CD14-positive monocyte (primary cell): ENCODE results near the gene SPAG7. TPM values are rescaled to one million over a fixed set of nuclear protein-coding genes. Genes with fewer than 3 reads are reported as not detected.

Experiments
- DNase-seq, 3 donors: peaks; one replicate each; pipeline ENCODE4 v3.0.0-alpha.2; 2011 to 2022
- H2AFZ ChIP-seq: 2 replicates; pipeline ENCODE4 v1.6.0; 2012; ENCODE audit warnings: mild to moderate bottlenecking, low read depth, low read length, inconsistent platforms; ENCODE audit not compliant: insufficient read depth, poor library complexity, severe bottlenecking
- H3K27ac ChIP-seq, 2 donors: 1 replicate in 1 of 2; 2 replicates in 1 of 2; pipeline ENCODE4 v1.5.1; 2012 to 2013; ENCODE audit warnings: low read length in 2 of 2, control low read depth in 1 of 2, inconsistent platforms in 1 of 2, low read depth in 1 of 2, mild to moderate bottlenecking in 1 of 2
- H3K27me3 ChIP-seq, 2 donors: one replicate each; pipeline versions ENCODE4 v1.6.0 to v1.6.1; 2011 to 2013; ENCODE audit warnings: low read length in 2 of 2; ENCODE audit not compliant: control insufficient read depth in 2 of 2, insufficient read depth in 2 of 2
- H3K36me3 ChIP-seq, 2 donors: replicated peaks in 1 of 2; 1 replicate in 1 of 2; 2 replicates in 1 of 2; pipeline versions ENCODE4 v1.5.1 to v1.6.1; 2012 to 2013; ENCODE audit warnings: low read length in 2 of 2, control low read depth in 1 of 2, inconsistent platforms in 1 of 2, mild to moderate bottlenecking in 1 of 2; ENCODE audit not compliant: insufficient read depth in 2 of 2, control insufficient read depth in 1 of 2
- H3K4me1 ChIP-seq, 2 donors: 1 replicate in 1 of 2; 2 replicates in 1 of 2; pipeline versions ENCODE4 v1.5.1 to v1.6.1; 2012 to 2013; ENCODE audit warnings: low read length in 2 of 2, control low read depth in 1 of 2, inconsistent platforms in 1 of 2, mild to moderate bottlenecking in 1 of 2, moderate library complexity in 1 of 2; ENCODE audit not compliant: insufficient read depth in 2 of 2, control insufficient read depth in 1 of 2
- H3K4me2 ChIP-seq: replicated peaks from 2 replicates; pipeline ENCODE3; 2012; ENCODE audit warnings: low read length, moderate library complexity, mild to moderate bottlenecking; ENCODE audit not compliant: poor library complexity, severe bottlenecking; ENCODE audit errors: extremely low read depth
- H3K4me3 ChIP-seq, 3 experiments: fragments of 200-600 bp in 1 of 3; sonication (generic) in 1 of 3; replicated peaks in 1 of 3; 1 replicate in 2 of 3; 2 replicates in 1 of 3; pipeline ENCODE4 v1.5.1; 2011 to 2013; ENCODE audit warnings: low read length in 3 of 3, mild to moderate bottlenecking in 3 of 3, control low read depth in 2 of 3, low read depth in 2 of 3, inconsistent platforms in 1 of 3, moderate library complexity in 1 of 3
- H3K79me2 ChIP-seq: 2 replicates; pipeline ENCODE4 v1.6.0; 2012; ENCODE audit warnings: mild to moderate bottlenecking, control low read depth, inconsistent platforms, low read length, moderate library complexity; ENCODE audit not compliant: insufficient read depth
- H3K9ac ChIP-seq: 2 replicates; pipeline ENCODE4 v1.6.0; 2017; ENCODE audit warnings: low read length, mild to moderate bottlenecking; ENCODE audit not compliant: insufficient read depth, poor library complexity, severe bottlenecking
- H3K9me3 ChIP-seq, 2 donors: replicated peaks in 1 of 2; 1 replicate in 1 of 2; 2 replicates in 1 of 2; pipeline versions ENCODE4 v1.5.1 to v1.6.1; 2012 to 2013; ENCODE audit warnings: low read length in 2 of 2, control low read depth in 1 of 2; ENCODE audit not compliant: control insufficient read depth in 1 of 2, insufficient read depth in 1 of 2
- H4K20me1 ChIP-seq: 2 replicates; pipeline ENCODE4 v1.6.0; 2012; ENCODE audit warnings: mild to moderate bottlenecking, low read length, control low read depth, moderate library complexity; ENCODE audit not compliant: insufficient read depth
- H3K27ac Mint-ChIP-seq, 7 donors: one replicate each; pipeline ENCODE4 v1.8.0; 2020; ENCODE audit warnings: mild to moderate bottlenecking in 7 of 7, mixed read lengths in 7 of 7, moderate library complexity in 6 of 7, inconsistent platforms in 2 of 7
- H3K27me3 Mint-ChIP-seq, 3 donors: one replicate each; pipeline ENCODE4 v1.8.0; 2021 to 2022; ENCODE audit warnings: low read depth in 3 of 3, mild to moderate bottlenecking in 3 of 3, mixed read lengths in 3 of 3, moderate library complexity in 3 of 3, inconsistent platforms in 1 of 3
- H3K36me3 Mint-ChIP-seq, 2 donors: one replicate each; pipeline ENCODE4 v1.8.0; 2020; ENCODE audit warnings: mixed read lengths in 2 of 2, inconsistent platforms in 1 of 2, mild to moderate bottlenecking in 1 of 2
- H3K4me1 Mint-ChIP-seq: one replicate; pipeline ENCODE4 v1.8.0; 2020; ENCODE audit warnings: mild to moderate bottlenecking, mixed read lengths
- H3K4me3 Mint-ChIP-seq, 2 donors: one replicate each; pipeline ENCODE4 v1.8.0; 2020; ENCODE audit warnings: mild to moderate bottlenecking in 2 of 2, mixed read lengths in 2 of 2, moderate library complexity in 1 of 2
- H3K9me3 Mint-ChIP-seq, 7 donors: one replicate each; pipeline ENCODE4 v1.8.0; 2020 to 2022; ENCODE audit warnings: mixed read lengths in 7 of 7, mild to moderate bottlenecking in 6 of 7, moderate library complexity in 6 of 7, inconsistent platforms in 2 of 7
- WGBS: methylation state at CpG from one replicate; pipeline ENCODE4 v1.1.5; 2013; ENCODE audit warnings: missing lambda C conversion rate; ENCODE audit not compliant: insufficient coverage; 5-methylcytosine and 5-hydroxymethylcytosine counted together
- intact Hi-C, 2 donors: fragments of 100-400 bp; cut with micrococcal nuclease; formaldehyde crosslinking; loops; one replicate each; pipeline versions ENCODE4 v1.15.0 to v1.15.1; 2023
- polyA plus RNA-seq, 3 donors: library from polyadenylated mRNA; depleted of rRNA in 1 of 3; unstranded in 2 of 3; stranded (reverse) in 1 of 3; fragments of 300-500 nt in 2 of 3; fragments of >200 nt in 1 of 3; fragmentation: Illumina TruSeq in 2 of 3; gene quantifications; 1 replicate in 2 of 3; 2 replicates in 1 of 3; pipeline ENCODE4 v1.2.3, GENCODE V29; 2012 to 2021
- TF ChIP-seq, protein P1 (sequence below): fragments of 200-600 bp; IDR thresholded peaks from one replicate; pipeline ENCODE4 v1.8.0; 2022; ENCODE audit warnings: antibody characterized with exemption, mild to moderate bottlenecking

SPAG7 gene
- polyA plus RNA-seq, 3 donors, result 75.6 to 96.7 (median 85.1) TPM

DNA sequence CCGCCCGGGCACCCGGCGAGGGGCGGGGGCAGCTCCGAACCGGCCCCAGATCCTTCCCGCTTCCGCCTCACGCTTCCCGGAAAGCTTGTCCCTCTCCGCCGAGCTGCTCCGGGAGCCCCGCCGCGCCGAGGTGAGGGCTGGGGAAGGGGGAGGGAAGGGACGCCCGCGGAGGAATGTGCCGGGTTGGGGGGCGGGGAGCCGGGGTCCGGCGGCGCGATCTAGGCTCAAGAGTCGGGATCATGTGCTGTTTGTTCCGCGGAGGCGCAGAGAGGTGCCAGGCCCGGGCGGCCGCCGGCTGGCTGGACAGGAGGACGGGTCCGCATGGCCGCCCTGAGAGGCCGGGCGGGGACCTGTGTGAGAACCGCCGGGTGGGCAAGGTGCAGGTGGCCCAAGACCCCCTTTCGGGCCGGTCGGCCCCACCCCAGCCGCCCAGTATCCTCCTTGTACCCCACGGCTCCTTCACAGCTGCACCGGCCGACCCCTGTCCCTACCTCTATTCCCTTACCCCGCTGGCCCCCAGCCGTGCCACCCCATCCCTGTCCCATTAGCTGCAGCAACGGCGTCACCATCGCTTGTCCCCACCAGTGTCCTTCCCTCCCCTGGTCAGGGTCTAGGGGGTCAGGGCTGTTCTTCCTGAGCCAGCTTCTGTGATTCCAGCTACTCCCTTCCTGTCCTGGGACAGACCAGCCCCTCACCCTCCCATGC lies 30.6 kb upstream of the SPAG7 start:
- Histone ChIP-seq H3K36me3 (peaks cover 23 to 26% of the 10 kb centered on the region in 2 donors), H3K9ac (peak overlapping the region; percentile 73), H3K4me2 (peak overlapping the region; percentile 89), H3K4me3 (peak overlapping the region; percentile 52 to 89 (median 68)), H3K27me3 (peaks cover 0 to 10% of the 10 kb centered on the region in 2 donors), H3K79me2 (peaks cover 9% of the 10 kb centered on the region), H3K4me1 (peaks cover 21 to 29% of the 10 kb centered on the region in 2 donors), H3K9me3 (no peaks in the 10 kb centered on the region), H2AFZ (peak overlapping the region; percentile 89), H3K27ac (peak overlapping the region in 1 of 2 donors; percentile 45), H4K20me1 (peaks cover 26% of the 10 kb centered on the region)
- DNase-seq, result no peak
- TF ChIP-seq, protein P1, sequence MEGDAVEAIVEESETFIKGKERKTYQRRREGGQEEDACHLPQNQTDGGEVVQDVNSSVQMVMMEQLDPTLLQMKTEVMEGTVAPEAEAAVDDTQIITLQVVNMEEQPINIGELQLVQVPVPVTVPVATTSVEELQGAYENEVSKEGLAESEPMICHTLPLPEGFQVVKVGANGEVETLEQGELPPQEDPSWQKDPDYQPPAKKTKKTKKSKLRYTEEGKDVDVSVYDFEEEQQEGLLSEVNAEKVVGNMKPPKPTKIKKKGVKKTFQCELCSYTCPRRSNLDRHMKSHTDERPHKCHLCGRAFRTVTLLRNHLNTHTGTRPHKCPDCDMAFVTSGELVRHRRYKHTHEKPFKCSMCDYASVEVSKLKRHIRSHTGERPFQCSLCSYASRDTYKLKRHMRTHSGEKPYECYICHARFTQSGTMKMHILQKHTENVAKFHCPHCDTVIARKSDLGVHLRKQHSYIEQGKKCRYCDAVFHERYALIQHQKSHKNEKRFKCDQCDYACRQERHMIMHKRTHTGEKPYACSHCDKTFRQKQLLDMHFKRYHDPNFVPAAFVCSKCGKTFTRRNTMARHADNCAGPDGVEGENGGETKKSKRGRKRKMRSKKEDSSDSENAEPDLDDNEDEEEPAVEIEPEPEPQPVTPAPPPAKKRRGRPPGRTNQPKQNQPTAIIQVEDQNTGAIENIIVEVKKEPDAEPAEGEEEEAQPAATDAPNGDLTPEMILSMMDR, result no peak
- Mint-ChIP-seq H3K27ac (peak overlapping the region in 4 of 7 donors; percentile 72 to 88 (median 82)), H3K9me3 (peaks cover 0 to 2% (median 0%) of the 10 kb centered on the region in 7 donors), H3K4me3 (peak overlapping the region; percentile 85 to 91), H3K36me3 (peaks cover 30 to 33% of the 10 kb centered on the region in 2 donors), H3K27me3 (peaks cover 17 to 31% (median 18%) of the 10 kb centered on the region in 3 donors), H3K4me1 (peaks cover 34% of the 10 kb centered on the region)
- intact Hi-C loops, result loop anchor here (5.0 kb wide), 2 partner anchors 34 to 191 kb away; partner anchors contain the start of gene PLD2 (in 1 of the 2)
- 3% methylated on average over 52 of the region's 55 CpGs for WGBS

DNA sequence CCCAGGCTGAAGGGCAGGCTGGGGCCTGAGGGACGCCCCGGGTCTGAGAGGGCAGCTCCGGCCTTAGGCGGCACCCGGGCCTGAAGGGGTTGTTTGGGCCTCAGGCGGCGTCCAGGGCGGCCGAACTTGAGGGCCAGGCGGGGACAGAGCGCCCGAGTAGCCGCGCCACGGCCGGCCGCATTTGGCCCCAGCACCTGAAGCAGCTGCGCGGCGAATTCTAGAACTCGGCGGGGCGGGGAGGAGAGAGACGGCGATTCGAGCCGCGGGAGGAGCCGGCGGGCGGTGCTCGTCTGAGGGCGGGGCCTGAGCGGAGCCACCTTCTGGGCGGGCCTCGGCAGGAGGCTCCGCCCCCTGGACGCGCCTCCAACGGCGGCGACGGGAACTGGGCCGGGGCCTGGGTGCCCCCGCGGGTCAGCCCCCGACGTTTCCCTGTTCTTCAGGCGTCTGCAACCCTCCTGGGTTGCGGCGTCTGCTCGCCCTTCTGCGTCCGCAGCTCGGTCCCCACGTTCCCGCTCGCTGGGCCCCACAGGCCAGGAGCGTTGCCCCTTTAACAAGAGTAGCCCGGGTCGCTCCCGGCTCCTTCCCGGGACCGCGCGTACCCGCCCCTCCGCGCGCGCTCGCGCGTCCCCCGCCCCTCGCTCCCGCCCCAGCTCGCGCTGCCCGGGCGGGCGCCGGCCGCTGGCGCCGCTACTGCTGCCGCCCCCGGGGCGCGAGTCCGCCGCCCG lies 29.8 kb upstream of the SPAG7 start, which contains the start of the genes INCA1 and KIF1C:
TSS of gene INCA1 (minus strand) at position 221 of the 725 bp plus-strand sequence. CDS start 3,085 bp downstream, outside the sequence.
TSS of gene KIF1C (plus strand) at position 649 of the 725 bp plus-strand sequence. CDS start 2,297 bp downstream, outside the sequence.
- Histone ChIP-seq H3K4me3 (peak within 1 kb of the TSS; percentile 52 to 89 (median 68)), H3K9ac (peak within 1 kb of the TSS; percentile 73), H3K9me3 (no peaks in the 10 kb centered on the region), H4K20me1 (peaks cover 26% of the 10 kb centered on the region), H3K4me2 (peak within 1 kb of the TSS; percentile 89), H3K79me2 (peaks cover 9% of the 10 kb centered on the region), H3K27me3 (peaks cover 0 to 10% of the 10 kb centered on the region in 2 donors), H2AFZ (peak within 1 kb of the TSS; percentile 89), H3K4me1 (peaks cover 21 to 29% of the 10 kb centered on the region in 2 donors), H3K27ac (peak within 1 kb of the TSS; percentile 50 to 73), H3K36me3 (peaks cover 18 to 19% of the 10 kb centered on the region in 2 donors)
- peak within 1 kb of the TSS in 6 of 7 donors; percentile 66 to 88 (median 80) for H3K27ac Mint-ChIP-seq
- H3K4me3 Mint-ChIP-seq, result peak within 1 kb of the TSS; percentile 85 to 91
- peaks cover 18 to 31% (median 18%) of the 10 kb centered on the region in 3 donors for H3K27me3 Mint-ChIP-seq
- TF ChIP-seq, protein P1, result no peak
- WGBS, result under 1% methylated on average over 92 of the region's 93 CpGs
- H3K9me3 Mint-ChIP-seq, result peaks cover 0 to 2% (median 0%) of the 10 kb centered on the region in 7 donors
- peaks cover 23 to 26% of the 10 kb centered on the region in 2 donors for H3K36me3 Mint-ChIP-seq
- intact Hi-C loops, result loop anchor here (5.0 kb wide), 2 partner anchors 35 to 190 kb away; partner anchors contain the start of gene PLD2 (in 1 of the 2)
- H3K4me1 Mint-ChIP-seq, result peaks cover 34% of the 10 kb centered on the region
- peak; percentile 83 to 86 (median 86) for DNase-seq
